Body of pancreas (tissue), 4 donors: ENCODE results near the gene GID8. TPM values are rescaled to one million over a fixed set of nuclear protein-coding genes. Genes with fewer than 3 reads are reported as not detected.

Experiments used
- ATAC-seq: fragments of 150-250 bp; one replicate; pipeline ENCODE4 v1.9.1; 2016
- DNase-seq, 4 donors: peaks; one replicate each; pipeline ENCODE4 v3.0.0-alpha.2; 2019
- H3K27ac ChIP-seq, 4 donors: fragments of 200-600 bp; sonication (generic); 1 replicate in 3 of 4; 2 replicates in 1 of 4; pipeline versions ENCODE4 v1.5.1 to v1.6.1; 2016 to 2019; ENCODE audit warnings: mild to moderate bottlenecking in 1 of 4, mixed read lengths in 1 of 4, moderate library complexity in 1 of 4
- H3K27me3 ChIP-seq, 2 donors: fragments of 200-600 bp; sonication (generic); one replicate each; pipeline ENCODE4 v1.6.0; 2016; ENCODE audit warnings: mild to moderate bottlenecking in 1 of 2
- H3K36me3 ChIP-seq, 2 donors: fragments of 200-600 bp; sonication (generic); replicated peaks in 1 of 2; 2 replicates each; pipeline ENCODE4 v1.5.1; 2016; ENCODE audit warnings: low read depth in 2 of 2; ENCODE audit not compliant: insufficient read depth in 1 of 2
- H3K4me1 ChIP-seq: fragments of 200-600 bp; sonication (generic); one replicate; pipeline ENCODE4 v1.6.0; 2016
- H3K4me3 ChIP-seq, 2 donors: fragments of 200-600 bp; sonication (generic); 1 replicate in 1 of 2; 2 replicates in 1 of 2; pipeline ENCODE4 v1.5.1; 2016 to 2019
- H3K9me3 ChIP-seq, 3 donors: fragments of 200-600 bp; sonication (generic); 1 replicate in 2 of 3; 2 replicates in 1 of 3; pipeline ENCODE4 v1.5.1; 2016
- POLR2A ChIP-seq, 3 donors: fragments of 450-650 bp; IDR thresholded peaks; one replicate each; pipeline ENCODE4 v1.6.1; 2016; ENCODE audit warnings: antibody characterized with exemption in 3 of 3, mild to moderate bottlenecking in 2 of 3
- WGBS, 2 donors: methylation state at CpG; one replicate each; pipeline ENCODE4 v1.1.5; 2017; 5-methylcytosine and 5-hydroxymethylcytosine counted together
- intact Hi-C: fragments of 100-400 bp; cut with DNase I; formaldehyde crosslinking; loops from one replicate; pipeline ENCODE4 v1.15.1; 2023
- total RNA-seq, 2 donors: library from RNA; depleted of rRNA; stranded (reverse); fragments of >200 nt; gene quantifications; one replicate each; pipeline ENCODE4 v1.1.0, GENCODE V29; 2016
- TF ChIP-seq, protein P1 (sequence below), 7 experiments: fragments of 450-650 bp in 4 of 7; fragments of 200-600 bp in 3 of 7; sonication (generic) in 3 of 7; IDR thresholded peaks; one replicate each; pipeline ENCODE4 v1.5.1; 2016 to 2019; ENCODE audit warnings: antibody characterized with exemption in 7 of 7

GID8 gene
- total RNA-seq, 2 donors from 2014 or later: 26.2 to 29.7 TPM

- Histone ChIP-seq H3K4me1 (peaks cover 45% of the 10 kb centered on the region), H3K27ac (no peak overlapping the region), H3K27me3 (no peaks in the 10 kb centered on the region), H3K4me3 (no peak overlapping the region), H3K9me3 (no peaks in the 10 kb centered on the region), H3K36me3 (no peaks in the 10 kb centered on the region)
- intact Hi-C loops: no loop called here
- no peak for DNase-seq
- 86 to 88% methylated on average over 21 to 22 of the region's 22 CpGs for WGBS, 2 donors
- TF ChIP-seq, protein P1, sequence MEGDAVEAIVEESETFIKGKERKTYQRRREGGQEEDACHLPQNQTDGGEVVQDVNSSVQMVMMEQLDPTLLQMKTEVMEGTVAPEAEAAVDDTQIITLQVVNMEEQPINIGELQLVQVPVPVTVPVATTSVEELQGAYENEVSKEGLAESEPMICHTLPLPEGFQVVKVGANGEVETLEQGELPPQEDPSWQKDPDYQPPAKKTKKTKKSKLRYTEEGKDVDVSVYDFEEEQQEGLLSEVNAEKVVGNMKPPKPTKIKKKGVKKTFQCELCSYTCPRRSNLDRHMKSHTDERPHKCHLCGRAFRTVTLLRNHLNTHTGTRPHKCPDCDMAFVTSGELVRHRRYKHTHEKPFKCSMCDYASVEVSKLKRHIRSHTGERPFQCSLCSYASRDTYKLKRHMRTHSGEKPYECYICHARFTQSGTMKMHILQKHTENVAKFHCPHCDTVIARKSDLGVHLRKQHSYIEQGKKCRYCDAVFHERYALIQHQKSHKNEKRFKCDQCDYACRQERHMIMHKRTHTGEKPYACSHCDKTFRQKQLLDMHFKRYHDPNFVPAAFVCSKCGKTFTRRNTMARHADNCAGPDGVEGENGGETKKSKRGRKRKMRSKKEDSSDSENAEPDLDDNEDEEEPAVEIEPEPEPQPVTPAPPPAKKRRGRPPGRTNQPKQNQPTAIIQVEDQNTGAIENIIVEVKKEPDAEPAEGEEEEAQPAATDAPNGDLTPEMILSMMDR (IDR thresholded peaks at IDR 0.05): no peak
- no peak for TF ChIP-seq POLR2A (IDR thresholded peaks at IDR 0.05)
- no peak for ATAC-seq
Measured at GRCh38 chr20:62935968-62936585, 1.9 kb upstream of the GID8 start.

DNA sequence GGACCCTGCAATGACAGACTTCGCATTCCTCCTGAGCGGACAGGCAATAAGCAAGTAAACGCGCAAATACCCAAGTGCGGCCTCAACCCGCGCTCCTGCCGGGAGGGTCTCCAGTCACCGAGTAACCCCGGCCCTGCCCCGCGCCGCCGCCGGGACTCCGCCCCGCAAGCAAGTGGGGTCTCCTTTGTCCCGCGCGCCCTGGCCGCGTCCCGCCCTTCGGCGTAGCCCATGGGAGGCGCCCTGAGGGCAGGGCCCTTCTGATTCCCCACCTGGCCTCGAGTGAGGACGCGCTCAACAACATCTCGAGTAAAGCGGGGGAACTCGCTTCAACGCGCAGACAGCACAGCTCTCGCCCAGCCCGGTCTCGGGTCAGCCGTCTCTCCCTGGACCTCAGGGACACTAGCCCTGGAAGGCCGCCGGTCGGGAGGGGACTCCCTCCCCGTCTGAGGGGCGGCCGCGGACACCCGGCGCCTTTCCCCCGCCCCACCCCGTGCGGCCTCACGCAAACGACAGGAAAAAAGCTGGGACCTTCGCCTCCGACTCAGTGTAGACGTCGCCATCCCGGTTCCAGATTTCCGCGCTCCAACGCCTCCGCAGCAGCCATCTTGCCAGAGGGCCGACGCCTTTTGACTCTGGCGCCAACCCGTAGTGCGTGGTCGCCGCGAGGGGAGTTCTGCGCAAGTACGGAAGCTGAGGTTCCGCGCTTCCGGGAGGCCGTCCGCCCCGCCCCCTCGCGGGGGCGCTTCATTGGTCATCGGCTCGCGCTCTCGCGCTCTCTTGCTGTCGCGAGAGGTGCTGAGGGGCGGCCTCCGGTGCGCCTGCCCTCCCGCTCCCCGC lies 461 bp upstream of the GID8 start:
- intact Hi-C loops: no loop called here
- Histone ChIP-seq H3K4me1 (peaks cover 45% of the 10 kb centered on the region), H3K9me3 (no peaks in the 10 kb centered on the region), H3K27ac (peak overlapping the region; percentile 89 to 94 (median 92)), H3K4me3 (peak overlapping the region; percentile 92 to 95), H3K27me3 (no peaks in the 10 kb centered on the region), H3K36me3 (no peaks in the 10 kb centered on the region)
- WGBS, 2 donors: 0 to 1% methylated on average over 1 to 85 of the region's 92 CpGs
- peak; percentile 97 to 98 (median 98) for DNase-seq
- ATAC-seq: peak; percentile 95
- TF ChIP-seq POLR2A (IDR thresholded peaks at IDR 0.05): peak; percentile 57 to 82 (median 81)
- TF ChIP-seq, protein P1 (IDR thresholded peaks at IDR 0.05): no peak

DNA sequence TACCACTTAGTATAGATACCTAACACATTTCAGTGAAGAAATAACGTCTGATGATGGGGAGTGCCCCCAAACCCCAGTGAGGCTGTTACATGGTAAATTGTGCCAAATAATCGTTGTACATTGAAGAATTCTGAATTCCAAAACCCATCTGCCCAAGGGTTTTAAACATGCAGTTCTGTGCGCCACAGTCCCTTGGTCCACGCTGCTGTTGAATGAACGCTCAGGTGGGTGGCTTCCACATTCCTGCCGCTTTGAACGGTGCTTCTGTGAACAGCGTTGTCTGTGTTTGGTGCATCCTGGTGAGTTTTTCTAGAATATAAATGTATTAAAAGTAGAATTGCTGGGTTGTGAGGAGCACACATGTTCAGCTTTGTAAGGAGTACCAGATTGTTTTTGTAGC lies 2.9 kb downstream of the GID8 start:
- no peak overlapping the region for H3K27ac ChIP-seq
- intact Hi-C loops: no loop called here

DNA sequence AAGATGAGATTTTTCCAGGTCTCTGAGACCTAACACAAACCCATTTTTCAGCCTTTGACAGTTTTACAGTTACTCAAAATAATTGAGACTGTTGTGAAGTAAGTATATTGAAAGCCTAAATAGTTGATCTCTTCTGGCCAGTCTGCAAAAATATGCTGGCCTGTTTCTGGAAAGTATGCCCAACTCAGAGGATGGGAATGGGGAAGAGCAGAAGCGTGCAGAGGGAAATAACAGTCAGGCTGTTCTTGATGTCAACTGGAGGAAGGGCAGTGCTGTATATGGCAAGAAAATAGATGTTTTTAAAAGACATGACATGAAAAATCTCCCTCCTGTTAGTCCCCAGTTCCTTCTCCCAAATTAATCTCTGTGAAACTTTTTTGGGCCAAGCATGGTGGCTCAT lies 3.8 kb downstream of the GID8 start:
- no peak overlapping the region for H3K27ac ChIP-seq
- H3K9me3 ChIP-seq: no peaks in the 10 kb centered on the region
- TF ChIP-seq, protein P1 (IDR thresholded peaks at IDR 0.05): no peak
- TF ChIP-seq POLR2A (IDR thresholded peaks at IDR 0.05): no peak
- ATAC-seq (no peak), DNase-seq (no peak)
- H3K4me1 ChIP-seq: peaks cover 15% of the 10 kb centered on the region
- H3K4me3 ChIP-seq: no peak overlapping the region
- WGBS, 2 donors: 86 to 92% methylated on average over 1 of the region's 1 CpG
- H3K27me3 ChIP-seq: no peaks in the 10 kb centered on the region
- peaks cover 0 to 25% of the 10 kb centered on the region in 2 donors for H3K36me3 ChIP-seq
- intact Hi-C loops: no loop called here

More for the DNA sequence above, 2.9 kb downstream of the GID8 start:
- DNase-seq: no peak
- 85 to 88% methylated on average over 8 of the region's 8 CpGs for WGBS, 2 donors
- Histone ChIP-seq H3K4me1 (peaks cover 21% of the 10 kb centered on the region), H3K4me3 (no peak overlapping the region), H3K36me3 (peaks cover 0 to 22% of the 10 kb centered on the region in 2 donors), H3K27me3 (no peaks in the 10 kb centered on the region), H3K9me3 (no peaks in the 10 kb centered on the region)
- no peak for ATAC-seq
- TF ChIP-seq POLR2A (IDR thresholded peaks at IDR 0.05): no peak
- TF ChIP-seq, protein P1 (IDR thresholded peaks at IDR 0.05): no peak
